NCI-H748 (cell line): ENCODE data around the gene C1orf35.
"Not testable (repeated sequence)": the region's sequence is repeated elsewhere in the genome, so short reads cannot be mapped to it uniquely, and the experiment has no call there.

Experiments used
- DNase-seq: peaks from one replicate; lab custom pipeline; 2025; ENCODE audit not compliant: unreplicated experiment; lab: John Stamatoyannopoulos, UW

The C1orf35 gene

GRCh38 chr1:228142701-228143136 lies 39.6 kb upstream of the C1orf35 start:
- DNase-seq = no peak

GRCh38 chr1:228142155-228142691 lies 39.1 kb upstream of the C1orf35 start:
- no peak for DNase-seq

GRCh38 chr1:228141226-228142044 lies 38.3 kb upstream of the C1orf35 start:
- DNase-seq = no peak

- no peak for DNase-seq
Measured at GRCh38 chr1:228140724-228141225, 37.6 kb upstream of the C1orf35 start.

- peak; percentile 97 for DNase-seq
Measured at GRCh38 chr1:228139931-228140723, 37.0 kb upstream of the C1orf35 start, which contains the start of gene GUK1. GUK1 (plus strand) TSS chr1:228140279; CDS start chr1:228140303, 24 bp downstream.

- DNase-seq = no peak
Measured at GRCh38 chr1:228139406-228139930, 36.3 kb upstream of the C1orf35 start.

GRCh38 chr1:228136901-228137300 lies 33.8 kb upstream of the C1orf35 start:
- DNase-seq = no peak

- DNase-seq = no peak
Measured at GRCh38 chr1:228134591-228134990, 31.5 kb upstream of the C1orf35 start.

GRCh38 chr1:228131766-228132165 lies 28.6 kb upstream of the C1orf35 start:
- DNase-seq = no peak

- no peak for DNase-seq
Measured at GRCh38 chr1:228125185-228125584, 22.1 kb upstream of the C1orf35 start.

- DNase-seq = no peak
Measured at GRCh38 chr1:228123505-228123904, 20.4 kb upstream of the C1orf35 start.

GRCh38 chr1:228122921-228123441 lies 19.9 kb upstream of the C1orf35 start:
- no peak for DNase-seq

- DNase-seq = no peak
Measured at GRCh38 chr1:228120857-228121489, 17.8 kb upstream of the C1orf35 start.

- DNase-seq = no peak
Measured at GRCh38 chr1:228120351-228120750, 17.2 kb upstream of the C1orf35 start.

- peak; percentile 3 for DNase-seq
Measured at GRCh38 chr1:228118040-228118439, 14.9 kb upstream of the C1orf35 start.

GRCh38 chr1:228117335-228117734 lies 14.2 kb upstream of the C1orf35 start:
- no peak for DNase-seq

- no peak for DNase-seq
Measured at GRCh38 chr1:228114827-228115226, 11.7 kb upstream of the C1orf35 start.

- no peak for DNase-seq
Measured at GRCh38 chr1:228112617-228113016, 9.5 kb upstream of the C1orf35 start.

GRCh38 chr1:228112167-228112566 lies 9.0 kb upstream of the C1orf35 start:
- DNase-seq = no peak

- not testable (repeated sequence) for DNase-seq
Measured at GRCh38 chr1:228111315-228111714, 8.2 kb upstream of the C1orf35 start.

- no peak for DNase-seq
Measured at GRCh38 chr1:228110556-228110955, 7.4 kb upstream of the C1orf35 start.
